SK-N-SH (cell line): ENCODE measurements around the gene KCNQ5. TPM values are rescaled to one million over a fixed set of nuclear protein-coding genes. Genes with fewer than 3 reads are reported as not detected.

ENCODE experiments used
- CTCF ChIA-PET: fragments of 300-600, 350-600 bp; formaldehyde crosslinking; extraction: SDS; loops from one replicate; lab custom pipeline; 2021; lab: Yijun Ruan, JAX
- POLR2A ChIA-PET: fragments of 350-600 bp; sonication (Branson Sonifier 250); formaldehyde crosslinking; extraction: SDS; loops from one replicate; lab custom pipeline; 2020; ENCODE audit warnings: antibody characterized with exemption, inconsistent platforms; lab: Yijun Ruan, JAX
- DNase-seq: peaks from one replicate; pipeline ENCODE4 v3.0.0; 2012
- H2AFZ ChIP-seq: fragments of 200-600 bp; sonication (generic); 2 replicates; pipeline ENCODE4 v1.8.1; 2016; ENCODE audit warnings: antibody characterized with exemption, mild to moderate bottlenecking, low read depth
- H3F3A ChIP-seq: fragments of 200-600 bp; sonication (generic); replicated peaks from 2 replicates; pipeline ENCODE3; 2016; ENCODE audit warnings: antibody characterized with exemption, mild to moderate bottlenecking; ENCODE audit not compliant: insufficient read depth
- H3K27ac ChIP-seq, 2 experiments: fragments of 200-500 bp in 1 of 2; fragments of 200-600 bp in 1 of 2; sonication (Bioruptor generic) in 1 of 2; sonication (generic), shearing (Covaris generic) in 1 of 2; 2 replicates each; pipeline versions ENCODE4 v1.5.1 to v1.6.1; 2014 to 2016; ENCODE audit warnings: low read depth in 2 of 2, inconsistent platforms in 1 of 2, low read length in 1 of 2, mild to moderate bottlenecking in 1 of 2, mixed read lengths in 1 of 2
- H3K27me3 ChIP-seq: fragments of 200-600 bp; sonication (generic), shearing (Covaris generic); 2 replicates; pipeline ENCODE4 v1.6.1; 2016; ENCODE audit warnings: mixed run types; ENCODE audit not compliant: insufficient read depth
- H3K36me3 ChIP-seq, 2 experiments: fragments of 200-500 bp in 1 of 2; fragments of 200-600 bp in 1 of 2; sonication (Bioruptor generic) in 1 of 2; sonication (generic) in 1 of 2; replicated peaks in 1 of 2; 2 replicates each; pipeline versions ENCODE3 to v1.5.1; 2014 to 2016; ENCODE audit warnings: low read length in 1 of 2, mild to moderate bottlenecking in 1 of 2; ENCODE audit not compliant: insufficient read depth in 2 of 2, control insufficient read depth in 1 of 2
- H3K4me1 ChIP-seq, 2 experiments: fragments of 200-500 bp in 1 of 2; fragments of 200-600 bp in 1 of 2; sonication (Bioruptor generic) in 1 of 2; sonication (generic), shearing (Covaris generic) in 1 of 2; 2 replicates each; pipeline versions ENCODE4 v1.5.1 to v1.6.1; 2014 to 2016; ENCODE audit warnings: low read depth in 1 of 2, low read length in 1 of 2, mixed run types in 1 of 2; ENCODE audit not compliant: insufficient read depth in 2 of 2, control insufficient read depth in 1 of 2
- H3K4me2 ChIP-seq: fragments of 200-600 bp; sonication (generic), shearing (Covaris generic); 2 replicates; pipeline ENCODE4 v1.6.1; 2017; ENCODE audit warnings: mixed run types
- H3K4me3 ChIP-seq, 2 experiments: fragments of 200-500 bp in 1 of 2; fragments of 200-600 bp in 1 of 2; sonication (Bioruptor generic) in 1 of 2; sonication (generic), shearing (Covaris generic) in 1 of 2; 2 replicates each; pipeline versions ENCODE4 v1.5.1 to v1.8.1; 2014 to 2016; ENCODE audit warnings: low read depth in 2 of 2, inconsistent platforms in 1 of 2, low read length in 1 of 2, mild to moderate bottlenecking in 1 of 2, mixed read lengths in 1 of 2, moderate library complexity in 1 of 2
- H3K79me2 ChIP-seq: fragments of 200-600 bp; sonication (generic); 2 replicates; pipeline ENCODE4 v1.8.1; 2017; ENCODE audit warnings: mild to moderate bottlenecking; ENCODE audit not compliant: insufficient read depth
- H3K9ac ChIP-seq: fragments of 200-600 bp; sonication (generic); 2 replicates; pipeline ENCODE4 v1.6.1; 2017; ENCODE audit warnings: mixed run types
- H3K9me2 ChIP-seq: fragments of 200-600 bp; sonication (generic); 2 replicates; pipeline ENCODE4 v1.6.1; 2017; ENCODE audit warnings: mixed run types
- H3K9me3 ChIP-seq: fragments of 200-600 bp; sonication (generic); 2 replicates; pipeline ENCODE4 v1.6.1; 2017; ENCODE audit warnings: mixed run types, mild to moderate bottlenecking, moderate library complexity
- H4K20me1 ChIP-seq: fragments of 200-600 bp; sonication (generic); 2 replicates; pipeline ENCODE4 v1.6.1; 2017; ENCODE audit warnings: mild to moderate bottlenecking, mixed run types; ENCODE audit not compliant: insufficient read depth
- CHD2 ChIP-seq: fragments of 150-350 bp; IDR thresholded peaks from 2 replicates; pipeline ENCODE4 v1.6.1; 2018; ENCODE audit warnings: low read length; ENCODE audit not compliant: partially characterized antibody
- CTCF ChIP-seq: fragments of 200-600 bp; sonication (generic); IDR thresholded peaks from 2 replicates; pipeline ENCODE4 v1.6.1; 2017; ENCODE audit warnings: antibody characterized with exemption, mild to moderate bottlenecking, moderate library complexity
- EP300 ChIP-seq, 2 experiments: IDR thresholded peaks; 2 replicates each; pipeline versions ENCODE4 v1.4.0 to v1.6.1; 2012; ENCODE audit warnings: borderline replicate concordance in 1 of 2, low read depth in 1 of 2, low read length in 1 of 2
- FOXM1 ChIP-seq: IDR thresholded peaks from 2 replicates; pipeline ENCODE4 v1.4.0; 2012; ENCODE audit warnings: low read depth, mild to moderate bottlenecking
- IRF3 ChIP-seq: fragments of 150-350 bp; IDR thresholded peaks from 2 replicates; pipeline ENCODE4 v1.6.1; 2016; ENCODE audit warnings: mild to moderate bottlenecking, low read depth, low read length
- MEF2A ChIP-seq: IDR thresholded peaks from 2 replicates; pipeline ENCODE4 v1.4.0; 2012; ENCODE audit warnings: low read depth, borderline replicate concordance
- MXI1 ChIP-seq: IDR thresholded peaks from 2 replicates; pipeline ENCODE4 v1.6.1; 2012; ENCODE audit warnings: mild to moderate bottlenecking, low read depth, low read length, improper control_type of control experiment
- PBX3 ChIP-seq: IDR thresholded peaks from 2 replicates; pipeline ENCODE4; 2012
- RFX5 ChIP-seq: IDR thresholded peaks from 2 replicates; pipeline ENCODE4 v1.6.1; 2012; ENCODE audit warnings: mild to moderate bottlenecking, improper control_type of control experiment, low read length
- RXRA ChIP-seq: IDR thresholded peaks from 2 replicates; pipeline ENCODE4 v1.4.0; 2012; ENCODE audit warnings: low read depth, mild to moderate bottlenecking, borderline replicate concordance
- SIN3A ChIP-seq: IDR thresholded peaks from 2 replicates; pipeline ENCODE4 v1.6.1; 2012; ENCODE audit warnings: low read depth, mild to moderate bottlenecking, low read length, moderate library complexity, borderline replicate concordance
- SMC3 ChIP-seq: IDR thresholded peaks from 2 replicates; pipeline ENCODE4 v1.6.1; 2012; ENCODE audit warnings: low read depth, low read length, improper control_type of control experiment
- TCF12 ChIP-seq: IDR thresholded peaks from 2 replicates; pipeline ENCODE4 v1.4.0; 2012
- TEAD4 ChIP-seq: IDR thresholded peaks from 2 replicates; pipeline ENCODE4 v1.4.0; 2012; ENCODE audit warnings: mild to moderate bottlenecking, borderline replicate concordance; ENCODE audit not compliant: insufficient read depth
- USF1 ChIP-seq: IDR thresholded peaks from 2 replicates; pipeline ENCODE4 v1.4.0; 2012; ENCODE audit warnings: low read depth, borderline replicate concordance
- WGBS: methylation state at CpG from one replicate; pipeline ENCODE4 v1.1.6; 2017; ENCODE audit warnings: low lambda C conversion rate; 5-methylcytosine and 5-hydroxymethylcytosine counted together
- polyA plus RNA-seq, 3 experiments: library from polyadenylated mRNA; depleted of rRNA; stranded (reverse); fragments of >200 nt; gene quantifications; 2 replicates each; pipeline ENCODE4 v1.2.3, GENCODE V29; 2012

The KCNQ5 gene
- polyA plus RNA-seq, 1 of the 3 experiments (the other 2 are of a cell fraction): 3.2 TPM

- no peaks in the 10 kb centered on the region for H3K27me3 ChIP-seq
- H3K36me3 ChIP-seq: no peaks in the 10 kb centered on the region
- no peak overlapping the region for H2AFZ ChIP-seq
- no peak overlapping the region for H3K4me2 ChIP-seq
- ChIA-PET POLR2A (no interaction called here), CTCF (interaction anchor here (1.2 to 2.0 kb wide), 4 partner anchors 10 to 490 kb away, joined by 3 to 7 read pairs (median 4); no protein-coding TSS in a partner anchor)
- no peak overlapping the region for H3K9ac ChIP-seq
- DNase-seq: no peak
- H4K20me1 ChIP-seq: no peaks in the 10 kb centered on the region
- no peak overlapping the region for H3K4me3 ChIP-seq
- peaks cover 2 to 8% of the 10 kb centered on the region in 2 experiments; a peak in 3 of 4 replicates for H3K4me1 ChIP-seq
- H3K27ac ChIP-seq: no peak overlapping the region
- H3K9me2 ChIP-seq: no peaks in the 10 kb centered on the region
- no peaks in the 10 kb centered on the region for H3K9me3 ChIP-seq
- H3K79me2 ChIP-seq: peaks cover 95% of the 10 kb centered on the region
- TF ChIP-seq PBX3: no peak
- TF ChIP-seq SIN3A: no peak
- TF ChIP-seq, all 33 proteins: peak for 0
- H3F3A ChIP-seq: peaks cover 3% of the 10 kb centered on the region
These were observed 18.7 kb downstream of the KCNQ5 start for GRCh38 chr6:72640615-72640930.

GRCh38 chr6:72642435-72642834 is 20.6 kb downstream of the KCNQ5 start:
- Histone ChIP-seq H2AFZ (no peak overlapping the region), H3K9me3 (no peaks in the 10 kb centered on the region), H3K27ac (no peak overlapping the region), H3K9ac (no peak overlapping the region), H3K27me3 (no peaks in the 10 kb centered on the region), H3K4me3 (no peak overlapping the region), H3K4me1 (peaks cover 2 to 12% of the 10 kb centered on the region in 2 experiments; a peak in 3 of 4 replicates), H3K79me2 (peaks cover 92% of the 10 kb centered on the region), H3K9me2 (no peaks in the 10 kb centered on the region), H4K20me1 (no peaks in the 10 kb centered on the region), H3F3A (peaks cover 4% of the 10 kb centered on the region), H3K36me3 (no peaks in the 10 kb centered on the region), H3K4me2 (no peak overlapping the region)
- TF ChIP-seq PBX3: peak; percentile 34; the same call in 1 of the 2 replicates
- TF ChIP-seq EP300 (IDR thresholded peaks at IDR 0.05; ENCODE audit: borderline replicate concordance in 1 of 2, low read depth in 1 of 2, low read length in 1 of 2): no peak
- peak; percentile 25; the same call in 1 of the 2 replicates for TF ChIP-seq TCF12
- TF ChIP-seq MXI1: no peak
- TF ChIP-seq MEF2A: peak; percentile 21; the same call in 1 of the 2 replicates
- no peak for TF ChIP-seq SMC3
- WGBS: 100% methylated on average over 1 of the region's 1 CpG
- POLR2A ChIA-PET: no interaction called here
- CTCF ChIA-PET: interaction anchor here (1.3 kb wide), 1 partner anchor 26 kb away, joined by 5 read pairs; no protein-coding TSS in a partner anchor
- DNase-seq: no peak

GRCh38 chr6:72643214-72643613 is 21.4 kb downstream of the KCNQ5 start:
- H3K9me2 ChIP-seq: no peaks in the 10 kb centered on the region
- H2AFZ ChIP-seq: no peak overlapping the region
- no peak overlapping the region for H3K4me3 ChIP-seq
- no peak overlapping the region for H3K9ac ChIP-seq
- peaks cover 0 to 1% of the 10 kb centered on the region in 2 experiments for H3K36me3 ChIP-seq
- peaks cover 2 to 12% of the 10 kb centered on the region in 2 experiments; a peak in 3 of 4 replicates for H3K4me1 ChIP-seq
- DNase-seq: no peak
- no peaks in the 10 kb centered on the region for H3K27me3 ChIP-seq
- H3K4me2 ChIP-seq: no peak overlapping the region
- H3K79me2 ChIP-seq: peaks cover 92% of the 10 kb centered on the region
- H3K27ac ChIP-seq: no peak overlapping the region
- ChIA-PET CTCF (interaction anchor here (1.3 kb wide), 1 partner anchor 27 kb away, joined by 5 read pairs; no protein-coding TSS in a partner anchor), POLR2A (no interaction called here)
- no peaks in the 10 kb centered on the region for H3K9me3 ChIP-seq
- no peaks in the 10 kb centered on the region for H4K20me1 ChIP-seq
- H3F3A ChIP-seq: peaks cover 9% of the 10 kb centered on the region
- WGBS: 88% methylated on average over 1 of the region's 1 CpG
- TF ChIP-seq RFX5: no peak
- no peak for TF ChIP-seq TEAD4
- no peak for TF ChIP-seq CHD2
- TF ChIP-seq SIN3A: no peak
- no peak for TF ChIP-seq MXI1
- TF ChIP-seq IRF3: no peak
- TF ChIP-seq FOXM1: no peak
- TF ChIP-seq USF1: no peak
- TF ChIP-seq SMC3: no peak
- peak; percentile 23; the same call in 1 of the 2 replicates for TF ChIP-seq CTCF
- TF ChIP-seq TCF12: no peak
- no peak for TF ChIP-seq RXRA
